ENCODE measurements around the gene RBM33.

DNA sequence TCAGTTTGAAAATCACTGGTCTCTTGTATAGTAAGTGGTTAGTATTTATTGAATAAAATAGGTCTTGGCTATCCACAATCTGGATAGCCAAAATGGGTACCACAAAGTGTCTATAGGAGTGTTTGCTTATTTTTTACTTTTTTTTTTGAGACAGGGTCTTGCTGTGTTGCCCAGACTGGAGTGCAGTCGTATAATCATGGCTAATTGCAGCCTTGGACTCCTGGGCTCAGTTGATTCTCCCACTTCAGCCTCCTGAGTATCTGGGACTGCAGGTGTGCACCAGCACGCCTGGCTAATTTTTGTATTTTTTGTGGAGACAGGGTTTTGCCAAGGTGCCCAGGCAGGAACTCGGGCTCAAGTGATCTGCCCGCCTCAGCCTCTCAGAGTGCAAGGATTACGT is 2.8 kb downstream of the RBM33 start:
- no peak for TF ChIP-seq EZH2 (IDR thresholded peaks at IDR 0.05; ENCODE audit: borderline replicate concordance, low read depth, low read length, severe bottlenecking)
- TF ChIP-seq, protein P1, sequence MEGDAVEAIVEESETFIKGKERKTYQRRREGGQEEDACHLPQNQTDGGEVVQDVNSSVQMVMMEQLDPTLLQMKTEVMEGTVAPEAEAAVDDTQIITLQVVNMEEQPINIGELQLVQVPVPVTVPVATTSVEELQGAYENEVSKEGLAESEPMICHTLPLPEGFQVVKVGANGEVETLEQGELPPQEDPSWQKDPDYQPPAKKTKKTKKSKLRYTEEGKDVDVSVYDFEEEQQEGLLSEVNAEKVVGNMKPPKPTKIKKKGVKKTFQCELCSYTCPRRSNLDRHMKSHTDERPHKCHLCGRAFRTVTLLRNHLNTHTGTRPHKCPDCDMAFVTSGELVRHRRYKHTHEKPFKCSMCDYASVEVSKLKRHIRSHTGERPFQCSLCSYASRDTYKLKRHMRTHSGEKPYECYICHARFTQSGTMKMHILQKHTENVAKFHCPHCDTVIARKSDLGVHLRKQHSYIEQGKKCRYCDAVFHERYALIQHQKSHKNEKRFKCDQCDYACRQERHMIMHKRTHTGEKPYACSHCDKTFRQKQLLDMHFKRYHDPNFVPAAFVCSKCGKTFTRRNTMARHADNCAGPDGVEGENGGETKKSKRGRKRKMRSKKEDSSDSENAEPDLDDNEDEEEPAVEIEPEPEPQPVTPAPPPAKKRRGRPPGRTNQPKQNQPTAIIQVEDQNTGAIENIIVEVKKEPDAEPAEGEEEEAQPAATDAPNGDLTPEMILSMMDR (IDR thresholded peaks at IDR 0.05; ENCODE audit: borderline replicate concordance, extremely low read depth, low read length, poor library complexity, severe bottlenecking) = no peak
